IMR-90 (cell line): Measurements from ENCODE around the gene EXOC4. TPM values are rescaled to one million over a fixed set of nuclear protein-coding genes. Genes with fewer than 3 reads are reported as not detected.
A peak's percentile ranks its signal among the peaks of the same experiment; 100 is the strongest.

Source experiments
- ATAC-seq: fragments of 200-7000 bp; cut with Tn5 transposase; 2 replicates; pipeline ENCODE4 v1.9.1; 2020; ENCODE audit warnings: low read depth, mild to moderate bottlenecking, moderate library complexity
- BruUV-seq: library from RNA; stranded (reverse); fragments of 400-500 nt; replicated peaks from 2 replicates; lab custom pipeline; 2021; lab: Mats Ljungman, UMichigan
- CTCF ChIA-PET: fragments of 300-600 bp; formaldehyde crosslinking; extraction: SDS; loops from one replicate; lab custom pipeline; 2021; ENCODE audit warnings: antibody characterized with exemption; lab: Yijun Ruan, JAX
- POLR2A ChIA-PET: fragments of 300-600 bp; sonication (Branson Sonifier 250); formaldehyde crosslinking; loops from one replicate; lab custom pipeline; 2022; ENCODE audit warnings: antibody characterized with exemption; ENCODE audit not compliant: unreplicated experiment; lab: Charles Lee
- DNase-seq: peaks from one replicate; pipeline ENCODE4 v3.0.0; 2013
- H2AFZ ChIP-seq: replicated peaks from 2 replicates; pipeline ENCODE3; 2013; ENCODE audit warnings: low read length, mild to moderate bottlenecking; ENCODE audit not compliant: poor library complexity
- H2AK5ac ChIP-seq: 2 replicates; pipeline ENCODE4 v1.6.1; 2013; ENCODE audit warnings: low read depth, low read length, inconsistent platforms
- H2AK9ac ChIP-seq: replicated peaks from 2 replicates; pipeline ENCODE3; 2013; ENCODE audit warnings: mild to moderate bottlenecking, low read depth, low read length, moderate library complexity; ENCODE audit not compliant: poor library complexity
- H2BK120ac ChIP-seq: 2 replicates; pipeline ENCODE4 v1.6.1; 2013; ENCODE audit warnings: low read depth, low read length, inconsistent platforms
- H2BK15ac ChIP-seq: 3 replicates; pipeline ENCODE4 v1.6.1; 2013; ENCODE audit warnings: low read depth, low read length, inconsistent platforms
- H2BK20ac ChIP-seq: 2 replicates; pipeline ENCODE4 v1.6.1; 2013; ENCODE audit warnings: low read depth, mild to moderate bottlenecking, inconsistent platforms, low read length, moderate library complexity
- H2BK5ac ChIP-seq: 2 replicates; pipeline ENCODE4 v1.6.1; 2013; ENCODE audit warnings: mild to moderate bottlenecking, low read depth, low read length, inconsistent platforms; ENCODE audit not compliant: poor library complexity, severe bottlenecking
- H3K14ac ChIP-seq: replicated peaks from 2 replicates; pipeline ENCODE4 v1.6.1; 2013; ENCODE audit warnings: low read depth, low read length, inconsistent platforms
- H3K18ac ChIP-seq: 2 replicates; pipeline ENCODE4 v1.6.1; 2013; ENCODE audit warnings: low read depth, low read length, control low read depth
- H3K23ac ChIP-seq: 2 replicates; pipeline ENCODE4 v1.6.1; 2013; ENCODE audit warnings: low read depth, low read length, inconsistent platforms
- H3K27ac ChIP-seq: 2 replicates; pipeline ENCODE4 v1.5.1; 2013; ENCODE audit warnings: mild to moderate bottlenecking, control low read depth, low read length; ENCODE audit not compliant: insufficient read depth
- H3K27me3 ChIP-seq: 2 replicates; pipeline ENCODE4 v1.6.1; 2013; ENCODE audit warnings: low read length; ENCODE audit not compliant: control insufficient read depth, insufficient read depth
- H3K36me3 ChIP-seq: 2 replicates; pipeline ENCODE4 v1.6.1; 2013; ENCODE audit warnings: low read length, mixed read lengths; ENCODE audit not compliant: control insufficient read depth, insufficient read depth
- H3K4ac ChIP-seq: 2 replicates; pipeline ENCODE4 v1.6.1; 2013; ENCODE audit warnings: low read depth, low read length, inconsistent platforms
- H3K4me1 ChIP-seq: 2 replicates; pipeline ENCODE4 v1.6.1; 2013; ENCODE audit warnings: low read length, mixed read lengths; ENCODE audit not compliant: control insufficient read depth, insufficient read depth
- H3K4me2 ChIP-seq: 2 replicates; pipeline ENCODE4 v1.6.1; 2013; ENCODE audit warnings: low read depth, mild to moderate bottlenecking, control low read depth, low read length, moderate library complexity
- H3K4me3 ChIP-seq: 2 replicates; pipeline ENCODE4 v1.5.1; 2013; ENCODE audit warnings: low read depth, mild to moderate bottlenecking, control low read depth, low read length, moderate library complexity; ENCODE audit not compliant: insufficient read depth
- H3K56ac ChIP-seq: 2 replicates; pipeline ENCODE4 v1.6.1; 2013; ENCODE audit warnings: low read length, inconsistent platforms; ENCODE audit not compliant: insufficient read depth; ENCODE audit errors: extremely low read depth
- H3K79me1 ChIP-seq, 2 experiments: 2 replicates each; pipeline ENCODE4 v1.6.1; 2013; ENCODE audit warnings: low read length in 2 of 2, inconsistent platforms in 1 of 2, low read depth in 1 of 2
- H3K9ac ChIP-seq: 2 replicates; pipeline ENCODE4 v1.6.1; 2013; ENCODE audit warnings: low read depth, low read length, control low read depth
- H3K9me1 ChIP-seq: 2 replicates; pipeline ENCODE4 v1.6.1; 2013; ENCODE audit warnings: low read length, inconsistent platforms; ENCODE audit not compliant: insufficient read depth
- H3K9me3 ChIP-seq: 2 replicates; pipeline ENCODE4 v1.6.1; 2013; ENCODE audit warnings: low read length; ENCODE audit not compliant: control insufficient read depth, insufficient read depth
- H4K20me1 ChIP-seq: 2 replicates; pipeline ENCODE4 v1.6.1; 2013; ENCODE audit warnings: low read length, inconsistent platforms; ENCODE audit not compliant: insufficient read depth
- H4K5ac ChIP-seq: 2 replicates; pipeline ENCODE4 v1.6.1; 2013; ENCODE audit warnings: mild to moderate bottlenecking, low read depth, low read length, control low read depth
- H4K8ac ChIP-seq, 2 experiments: 2 replicates each; pipeline ENCODE4 v1.6.1; 2013; ENCODE audit warnings: low read depth in 2 of 2, low read length in 2 of 2, control low read depth in 1 of 2, inconsistent platforms in 1 of 2
- H4K91ac ChIP-seq: 2 replicates; pipeline ENCODE4 v1.6.1; 2013; ENCODE audit warnings: low read depth, low read length, inconsistent platforms; ENCODE audit not compliant: insufficient read depth
- CEBPB ChIP-seq: IDR thresholded peaks from 2 replicates; pipeline ENCODE4 v1.6.1; 2012; ENCODE audit warnings: low read depth, low read length, improper control_type of control experiment
- WGBS, 2 experiments: methylation state at CpG; one replicate each; pipeline versions ENCODE4 v1.1.5 to v1.1.7; 2013; ENCODE audit warnings: missing lambda C conversion rate in 2 of 2; ENCODE audit not compliant: insufficient read length in 1 of 2; ENCODE audit errors: extremely low coverage in 2 of 2; 5-methylcytosine and 5-hydroxymethylcytosine counted together
- dilution Hi-C: fragments of 300-500 bp; cut with HindIII; formaldehyde crosslinking; loops from one replicate; pipeline ENCODE4 v1.14.3; 2018; ENCODE audit warnings: low sequenced_read_pairs; ENCODE audit not compliant: unreplicated experiment
- in situ Hi-C: fragments of 300-500 bp; cut with MboI; formaldehyde crosslinking; loops from 3 replicates; pipeline ENCODE4 v1.14.3; 2019; ENCODE audit warnings: low sequenced_read_pairs, inconsistent platforms, mixed read lengths
- intact Hi-C: fragments of 100-400 bp; cut with micrococcal nuclease; formaldehyde crosslinking; loops from 2 replicates; pipeline ENCODE4 v1.10.0; 2022
- polyA plus RNA-seq, 3 experiments: library from polyadenylated mRNA; depleted of rRNA; stranded (reverse); fragments of >200 nt; gene quantifications; 2 replicates each; pipeline ENCODE4 v1.2.3, GENCODE V29; 2012; ENCODE audit warnings: low replicate concordance in 1 of 3
- total RNA-seq: library from RNA; depleted of rRNA; stranded (reverse); fragments of >200 nt; gene quantifications from 2 replicates; pipeline ENCODE4 v1.2.3, GENCODE V29; 2012
- TF ChIP-seq, protein P1 (sequence below): fragments of 150-350 bp; IDR thresholded peaks from 2 replicates; pipeline ENCODE4 v1.6.1; 2017; ENCODE audit warnings: mild to moderate bottlenecking, antibody characterized with exemption, low read length, low read depth

EXOC4 gene
- total and polyA plus RNA-seq, 2 of the 4 experiments (the other 2 are of a cell fraction): 25.4 to 94.6 TPM

DNA sequence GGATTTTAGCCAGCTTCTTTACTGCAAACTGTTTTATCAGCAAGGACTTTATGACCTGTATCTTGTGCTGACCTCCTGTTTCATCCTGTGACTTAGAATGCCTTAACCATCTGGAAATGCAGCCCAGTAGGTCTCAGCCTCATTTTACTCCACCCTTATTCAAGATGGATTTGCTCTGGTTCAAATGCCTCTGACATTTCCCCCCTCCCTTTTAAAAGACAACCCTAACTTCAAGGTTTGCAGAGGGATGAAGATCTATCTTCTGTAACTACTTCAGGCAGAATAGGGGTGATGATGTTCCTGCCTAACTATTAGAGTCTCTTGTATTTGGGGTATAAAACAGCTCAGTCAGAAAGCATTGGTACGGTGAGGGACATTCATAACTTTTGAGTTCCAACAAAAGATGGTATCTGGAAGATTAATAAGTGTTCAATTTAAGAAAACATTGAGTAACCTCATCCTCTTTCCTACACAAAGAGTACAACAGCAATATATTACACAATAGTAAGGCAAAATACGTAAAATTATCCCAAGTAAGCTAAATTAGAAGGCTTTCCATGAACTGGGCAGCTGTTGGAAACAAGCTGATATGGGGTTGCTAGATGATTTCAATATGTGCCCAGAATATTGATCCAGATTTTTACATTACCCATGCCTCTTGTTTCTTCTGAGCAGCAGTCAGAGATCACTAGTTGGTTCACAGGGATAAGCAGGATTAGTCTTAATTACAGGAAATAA is 834.3 kb downstream of the EXOC4 start:
- Histone ChIP-seq H3K56ac (no peak overlapping the region), H3K23ac (no peak overlapping the region), H2BK120ac (no peak overlapping the region), H4K5ac (no peak overlapping the region), H4K8ac (no peak overlapping the region), H2BK15ac (no peak overlapping the region), H2BK20ac (no peak overlapping the region), H3K9me1 (no peaks in the 10 kb centered on the region), H3K18ac (no peak overlapping the region), H3K4me3 (no peak overlapping the region), H3K36me3 (no peaks in the 10 kb centered on the region), H3K14ac (no peak overlapping the region), H3K4me2 (no peak overlapping the region), H3K9ac (no peak overlapping the region), H3K27me3 (no peaks in the 10 kb centered on the region), H4K20me1 (no peaks in the 10 kb centered on the region), H3K9me3 (peaks cover 7% of the 10 kb centered on the region), H3K79me1 (no peaks in the 10 kb centered on the region), H2AK9ac (no peak overlapping the region), H3K4ac (no peak overlapping the region), H2AK5ac (no peak overlapping the region), H2BK5ac (no peak overlapping the region), H3K27ac (no peak overlapping the region), H2AFZ (no peak overlapping the region), H4K91ac (no peak overlapping the region), H3K4me1 (no peaks in the 10 kb centered on the region)
- ChIA-PET POLR2A (no interaction called here), CTCF (no interaction called here)
- BruUV-seq: no TSS peak
- intact Hi-C loops: no loop called here
- in situ Hi-C loops: no loop called here
- dilution Hi-C loops: no loop called here
- TF ChIP-seq, protein P1, sequence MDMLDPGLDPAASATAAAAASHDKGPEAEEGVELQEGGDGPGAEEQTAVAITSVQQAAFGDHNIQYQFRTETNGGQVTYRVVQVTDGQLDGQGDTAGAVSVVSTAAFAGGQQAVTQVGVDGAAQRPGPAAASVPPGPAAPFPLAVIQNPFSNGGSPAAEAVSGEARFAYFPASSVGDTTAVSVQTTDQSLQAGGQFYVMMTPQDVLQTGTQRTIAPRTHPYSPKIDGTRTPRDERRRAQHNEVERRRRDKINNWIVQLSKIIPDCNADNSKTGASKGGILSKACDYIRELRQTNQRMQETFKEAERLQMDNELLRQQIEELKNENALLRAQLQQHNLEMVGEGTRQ: no peak
- TF ChIP-seq CEBPB: peak; percentile 46
- ATAC-seq: no peak
- no peak for DNase-seq
- WGBS, 2 experiments: no CpG with 5 or more reads among the region's 2 CpGs
